Panc1 (cell line): ENCODE results near the gene HNRNPC. TPM values are rescaled to one million over a fixed set of nuclear protein-coding genes. Genes with fewer than 3 reads are reported as not detected.
"Not testable (repeated sequence)": the region's sequence is repeated elsewhere in the genome, so short reads cannot be mapped to it uniquely, and the experiment has no call there.

ENCODE experiments used
- ATAC-seq: fragments of 200-7000 bp; cut with Tn5 transposase; 2 replicates; pipeline ENCODE4 v1.9.1; 2020; ENCODE audit warnings: mild to moderate bottlenecking, moderate library complexity
- BruUV-seq: library from RNA; stranded (reverse); fragments of 400-500 nt; replicated peaks from 2 replicates; lab custom pipeline; 2021; lab: Mats Ljungman, UMichigan
- CTCF ChIA-PET: fragments of 300-600 bp; sonication (Branson Sonifier 250); formaldehyde crosslinking; loops from one replicate; lab custom pipeline; 2022; ENCODE audit warnings: antibody characterized with exemption; lab: Charles Lee
- POLR2A ChIA-PET: fragments of 300-600 bp; sonication (Branson Sonifier 250); formaldehyde crosslinking; loops from one replicate; lab custom pipeline; 2022; ENCODE audit warnings: antibody characterized with exemption; lab: Charles Lee
- DNase-seq: peaks from one replicate; pipeline ENCODE4 v3.0.0-alpha.2; 2010; ENCODE audit warnings: low read depth, low spot score
- H3K27ac ChIP-seq: 2 replicates; pipeline ENCODE4 v1.5.1; 2011; ENCODE audit warnings: mild to moderate bottlenecking, low read length, inconsistent platforms
- H3K27me3 ChIP-seq: fragments of 200-500 bp; sonication (Bioruptor generic); 2 replicates; pipeline ENCODE4 v1.6.0; 2014; ENCODE audit warnings: low read length, inconsistent platforms; ENCODE audit not compliant: control insufficient read depth, insufficient read depth
- H3K36me3 ChIP-seq: fragments of 200-500 bp; sonication (Bioruptor generic); 2 replicates; pipeline ENCODE4 v1.5.1; 2014; ENCODE audit warnings: inconsistent platforms, mild to moderate bottlenecking, low read length, moderate library complexity; ENCODE audit not compliant: control insufficient read depth, insufficient read depth
- H3K4me1 ChIP-seq: 2 replicates; pipeline ENCODE4 v1.5.1; 2011; ENCODE audit warnings: inconsistent platforms, mild to moderate bottlenecking, low read length, moderate library complexity; ENCODE audit not compliant: control insufficient read depth, insufficient read depth
- H3K4me3 ChIP-seq, 2 experiments: 2 replicates each; pipeline ENCODE4 v1.5.1; 2011 to 2012; ENCODE audit warnings: low read depth in 2 of 2, low read length in 2 of 2, mild to moderate bottlenecking in 2 of 2, inconsistent platforms in 1 of 2, moderate library complexity in 1 of 2
- H3K9me3 ChIP-seq: fragments of 200-500 bp; sonication (Bioruptor generic); 2 replicates; pipeline ENCODE4 v1.5.1; 2014; ENCODE audit warnings: low read depth, mild to moderate bottlenecking, inconsistent platforms, low read length, moderate library complexity; ENCODE audit not compliant: control insufficient read depth, insufficient read depth
- POLR2AphosphoS5 ChIP-seq: IDR thresholded peaks from 2 replicates; pipeline ENCODE4 v1.6.1; 2012; ENCODE audit warnings: mild to moderate bottlenecking, low read depth, low read length, moderate library complexity
- SIN3A ChIP-seq: IDR thresholded peaks from 2 replicates; pipeline ENCODE4 v1.6.1; 2012; ENCODE audit warnings: low read depth, mild to moderate bottlenecking, low read length, moderate library complexity, borderline replicate concordance; ENCODE audit not compliant: insufficient read depth
- TCF7L2 ChIP-seq: IDR thresholded peaks from 2 replicates; pipeline ENCODE4 v1.6.1; 2011; ENCODE audit warnings: mild to moderate bottlenecking, low read depth, low read length, inconsistent platforms
- in situ Hi-C: cut with HindIII; loops from 2 replicates; pipeline ENCODE4 v1.10.0; 2016; ENCODE audit warnings: low sequenced_read_pairs, low pct_unique_long_range_greater_than_20kb
- intact Hi-C: fragments of 100-400 bp; cut with micrococcal nuclease; formaldehyde crosslinking; loops from one replicate; pipeline ENCODE4 v1.10.0; 2022; ENCODE audit not compliant: unreplicated experiment
- total RNA-seq: library from RNA; stranded (reverse); gene quantifications from one replicate; pipeline ENCODE4 v1.2.1, GENCODE V29; 2021; ENCODE audit not compliant: unreplicated experiment
- TF ChIP-seq, protein P1 (sequence below): fragments of 450-650 bp; IDR thresholded peaks from 2 replicates; pipeline ENCODE4 v1.5.1; 2017; ENCODE audit warnings: mild to moderate bottlenecking
- TF ChIP-seq, protein P2 (sequence below), 2 experiments: IDR thresholded peaks; 2 replicates each; pipeline ENCODE4 v1.6.1; 2011 to 2012; ENCODE audit warnings: low read depth in 2 of 2, control low read depth in 1 of 2, low read length in 1 of 2, mild to moderate bottlenecking in 1 of 2, moderate library complexity in 1 of 2; ENCODE audit not compliant: insufficient read depth in 1 of 2

The HNRNPC gene
- total RNA-seq, 1 experiment from 2014 or later = 537 TPM

DNA sequence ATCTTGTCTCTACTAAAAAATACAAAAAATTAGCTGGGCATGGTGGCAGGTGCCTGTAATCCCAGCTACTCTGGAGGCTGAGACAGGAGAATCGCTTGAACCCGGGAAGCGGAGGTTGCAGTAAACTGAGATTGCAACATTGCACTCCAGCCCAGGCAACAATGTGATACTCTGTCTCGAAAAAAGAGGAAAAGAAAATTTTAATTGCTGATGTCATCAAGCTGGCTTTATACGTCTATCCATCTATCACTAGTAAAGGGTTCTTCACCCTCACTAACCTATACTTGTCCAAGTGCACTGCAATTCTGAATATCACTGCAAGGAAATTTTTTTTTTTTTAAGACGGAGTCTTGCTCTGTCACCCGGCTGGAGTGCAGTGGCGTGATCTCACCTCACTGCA, 12.7 kb upstream of the HNRNPC start:
- CTCF ChIA-PET, intact Hi-C loops, DNase-seq, H3K27me3 ChIP-seq, BruUV-seq, POLR2A ChIA-PET, H3K4me3 ChIP-seq, H3K9me3 ChIP-seq, H3K27ac ChIP-seq, H3K36me3 ChIP-seq, ATAC-seq, in situ Hi-C loops, H3K4me1 ChIP-seq: not testable (repeated sequence)

DNA sequence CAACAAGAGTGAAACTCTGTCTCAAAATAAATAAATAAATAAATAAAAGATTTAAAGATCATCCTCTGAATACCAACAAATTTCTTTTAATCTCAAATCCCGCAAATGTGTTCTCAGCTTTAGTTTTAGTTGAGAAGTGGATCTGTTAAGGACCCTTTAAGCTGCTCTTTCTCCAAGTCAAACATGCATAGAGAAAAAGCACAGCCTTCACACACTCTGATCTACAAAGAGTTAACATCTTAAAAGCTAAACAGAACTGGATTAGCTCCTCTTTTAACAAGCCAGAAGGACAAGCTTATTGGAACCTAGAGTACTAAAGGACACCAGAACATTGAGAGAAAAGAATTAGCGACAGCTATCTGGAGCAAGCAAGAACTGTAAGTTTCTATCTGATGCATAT, 10.5 kb upstream of the HNRNPC start, which contains the start of gene RPGRIP1:
Gene RPGRIP1, plus strand, starts transcription at position 301 of the 400 bp plus-strand sequence. CDS start 7,894 bp downstream, outside the sequence.
- CTCF ChIA-PET = no interaction called here
- no peaks in the 10 kb centered on the region for H3K9me3 ChIP-seq
- TF ChIP-seq TCF7L2 (no peak), POLR2AphosphoS5 (no peak)
- TF ChIP-seq, protein P1, sequence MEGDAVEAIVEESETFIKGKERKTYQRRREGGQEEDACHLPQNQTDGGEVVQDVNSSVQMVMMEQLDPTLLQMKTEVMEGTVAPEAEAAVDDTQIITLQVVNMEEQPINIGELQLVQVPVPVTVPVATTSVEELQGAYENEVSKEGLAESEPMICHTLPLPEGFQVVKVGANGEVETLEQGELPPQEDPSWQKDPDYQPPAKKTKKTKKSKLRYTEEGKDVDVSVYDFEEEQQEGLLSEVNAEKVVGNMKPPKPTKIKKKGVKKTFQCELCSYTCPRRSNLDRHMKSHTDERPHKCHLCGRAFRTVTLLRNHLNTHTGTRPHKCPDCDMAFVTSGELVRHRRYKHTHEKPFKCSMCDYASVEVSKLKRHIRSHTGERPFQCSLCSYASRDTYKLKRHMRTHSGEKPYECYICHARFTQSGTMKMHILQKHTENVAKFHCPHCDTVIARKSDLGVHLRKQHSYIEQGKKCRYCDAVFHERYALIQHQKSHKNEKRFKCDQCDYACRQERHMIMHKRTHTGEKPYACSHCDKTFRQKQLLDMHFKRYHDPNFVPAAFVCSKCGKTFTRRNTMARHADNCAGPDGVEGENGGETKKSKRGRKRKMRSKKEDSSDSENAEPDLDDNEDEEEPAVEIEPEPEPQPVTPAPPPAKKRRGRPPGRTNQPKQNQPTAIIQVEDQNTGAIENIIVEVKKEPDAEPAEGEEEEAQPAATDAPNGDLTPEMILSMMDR = no peak
- TF ChIP-seq, protein P2, sequence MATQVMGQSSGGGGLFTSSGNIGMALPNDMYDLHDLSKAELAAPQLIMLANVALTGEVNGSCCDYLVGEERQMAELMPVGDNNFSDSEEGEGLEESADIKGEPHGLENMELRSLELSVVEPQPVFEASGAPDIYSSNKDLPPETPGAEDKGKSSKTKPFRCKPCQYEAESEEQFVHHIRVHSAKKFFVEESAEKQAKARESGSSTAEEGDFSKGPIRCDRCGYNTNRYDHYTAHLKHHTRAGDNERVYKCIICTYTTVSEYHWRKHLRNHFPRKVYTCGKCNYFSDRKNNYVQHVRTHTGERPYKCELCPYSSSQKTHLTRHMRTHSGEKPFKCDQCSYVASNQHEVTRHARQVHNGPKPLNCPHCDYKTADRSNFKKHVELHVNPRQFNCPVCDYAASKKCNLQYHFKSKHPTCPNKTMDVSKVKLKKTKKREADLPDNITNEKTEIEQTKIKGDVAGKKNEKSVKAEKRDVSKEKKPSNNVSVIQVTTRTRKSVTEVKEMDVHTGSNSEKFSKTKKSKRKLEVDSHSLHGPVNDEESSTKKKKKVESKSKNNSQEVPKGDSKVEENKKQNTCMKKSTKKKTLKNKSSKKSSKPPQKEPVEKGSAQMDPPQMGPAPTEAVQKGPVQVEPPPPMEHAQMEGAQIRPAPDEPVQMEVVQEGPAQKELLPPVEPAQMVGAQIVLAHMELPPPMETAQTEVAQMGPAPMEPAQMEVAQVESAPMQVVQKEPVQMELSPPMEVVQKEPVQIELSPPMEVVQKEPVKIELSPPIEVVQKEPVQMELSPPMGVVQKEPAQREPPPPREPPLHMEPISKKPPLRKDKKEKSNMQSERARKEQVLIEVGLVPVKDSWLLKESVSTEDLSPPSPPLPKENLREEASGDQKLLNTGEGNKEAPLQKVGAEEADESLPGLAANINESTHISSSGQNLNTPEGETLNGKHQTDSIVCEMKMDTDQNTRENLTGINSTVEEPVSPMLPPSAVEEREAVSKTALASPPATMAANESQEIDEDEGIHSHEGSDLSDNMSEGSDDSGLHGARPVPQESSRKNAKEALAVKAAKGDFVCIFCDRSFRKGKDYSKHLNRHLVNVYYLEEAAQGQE (IDR thresholded peaks at IDR 0.05; ENCODE audit: insufficient read depth in 1 of 2, low read depth in 2 of 2, low read length in 1 of 2) = no peak
- intact Hi-C loops = no loop called here
- BruUV-seq = no TSS peak
- ATAC-seq (no peak), DNase-seq (no peak)
- in situ Hi-C loops = no loop called here
- H3K27ac ChIP-seq = no peak within 1 kb of the TSS
- H3K36me3 ChIP-seq = no peaks in the 10 kb centered on the region
- H3K4me1 ChIP-seq = no peaks in the 10 kb centered on the region
- POLR2A ChIA-PET = no interaction called here
- H3K27me3 ChIP-seq = no peaks in the 10 kb centered on the region
- no peak within 1 kb of the TSS for H3K4me3 ChIP-seq

DNA sequence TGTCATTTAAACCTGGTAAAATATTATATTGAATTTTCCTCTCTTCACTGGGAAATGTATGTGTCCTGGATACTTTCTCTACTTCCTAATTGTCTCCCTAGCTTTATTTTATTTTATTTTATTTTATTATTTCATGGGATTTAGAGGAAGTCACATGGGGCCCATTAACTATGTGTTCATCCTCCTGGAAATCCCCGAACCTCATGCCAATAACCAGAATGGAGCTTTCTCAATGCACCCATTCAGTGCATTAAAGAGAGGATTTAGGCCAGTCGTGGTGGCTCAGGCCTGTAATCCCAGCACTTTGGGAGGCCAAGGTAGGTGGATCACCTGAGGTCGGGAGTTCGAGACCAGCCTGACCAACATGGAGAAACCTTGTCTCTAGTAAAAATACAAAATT, 9.4 kb upstream of the HNRNPC start:
- Histone ChIP-seq H3K36me3 (no peaks in the 10 kb centered on the region), H3K9me3 (no peaks in the 10 kb centered on the region), H3K27me3 (no peaks in the 10 kb centered on the region), H3K4me3 (no peak overlapping the region), H3K4me1 (no peaks in the 10 kb centered on the region), H3K27ac (no peak overlapping the region)
- in situ Hi-C loops = no loop called here
- ATAC-seq (no peak), DNase-seq (no peak)
- POLR2A ChIA-PET = no interaction called here
- intact Hi-C loops = no loop called here
- CTCF ChIA-PET = interaction anchor here (0.6 kb wide), 1 partner anchor 817 kb away, joined by 3 read pairs; the partner anchor contains the start of gene PIP4P1
- BruUV-seq = no TSS peak
- TF ChIP-seq, protein P2 (IDR thresholded peaks at IDR 0.05; ENCODE audit: insufficient read depth in 1 of 2, low read depth in 2 of 2, low read length in 1 of 2) = no peak
- TF ChIP-seq SIN3A = no peak
- TF ChIP-seq, protein P1 = no peak
